Right kidney (tissue), 9 donors: ENCODE results near the gene CDC27.
"Not testable (repeated sequence)": the region's sequence is repeated elsewhere in the genome, so short reads cannot be mapped to it uniquely, and the experiment has no call there.

Experiments used
- DNase-seq: peaks from one replicate; pipeline ENCODE4 v3.0.0-alpha.2; 2016
- long read RNA-seq, 8 donors: transcript quantifications; one replicate each; lab custom pipeline, GENCODE V29; 2026

Gene CDC27, protein sequence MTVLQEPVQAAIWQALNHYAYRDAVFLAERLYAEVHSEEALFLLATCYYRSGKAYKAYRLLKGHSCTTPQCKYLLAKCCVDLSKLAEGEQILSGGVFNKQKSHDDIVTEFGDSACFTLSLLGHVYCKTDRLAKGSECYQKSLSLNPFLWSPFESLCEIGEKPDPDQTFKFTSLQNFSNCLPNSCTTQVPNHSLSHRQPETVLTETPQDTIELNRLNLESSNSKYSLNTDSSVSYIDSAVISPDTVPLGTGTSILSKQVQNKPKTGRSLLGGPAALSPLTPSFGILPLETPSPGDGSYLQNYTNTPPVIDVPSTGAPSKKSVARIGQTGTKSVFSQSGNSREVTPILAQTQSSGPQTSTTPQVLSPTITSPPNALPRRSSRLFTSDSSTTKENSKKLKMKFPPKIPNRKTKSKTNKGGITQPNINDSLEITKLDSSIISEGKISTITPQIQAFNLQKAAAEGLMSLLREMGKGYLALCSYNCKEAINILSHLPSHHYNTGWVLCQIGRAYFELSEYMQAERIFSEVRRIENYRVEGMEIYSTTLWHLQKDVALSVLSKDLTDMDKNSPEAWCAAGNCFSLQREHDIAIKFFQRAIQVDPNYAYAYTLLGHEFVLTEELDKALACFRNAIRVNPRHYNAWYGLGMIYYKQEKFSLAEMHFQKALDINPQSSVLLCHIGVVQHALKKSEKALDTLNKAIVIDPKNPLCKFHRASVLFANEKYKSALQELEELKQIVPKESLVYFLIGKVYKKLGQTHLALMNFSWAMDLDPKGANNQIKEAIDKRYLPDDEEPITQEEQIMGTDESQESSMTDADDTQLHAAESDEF
- long read RNA-seq, donor 1, full-length matches to known transcripts, result 1 of 1 reads
- long read RNA-seq, donor 1, partial matches to known transcripts, result 0 of 1 reads
- long read RNA-seq, donor 1, other reads (novel, unspliced or antisense), result 0 of 1 reads
- long read RNA-seq, donor 2, result 0 reads
- long read RNA-seq, donor 3, result 0 reads
- long read RNA-seq, donor 4, full-length matches to known transcripts, result 3 of 3 reads
- long read RNA-seq, donor 4, partial matches to known transcripts, result 0 of 3 reads
- long read RNA-seq, donor 4, other reads (novel, unspliced or antisense), result 0 of 3 reads
- long read RNA-seq, donor 5, result 0 reads
- long read RNA-seq, donor 6, result 0 reads
- long read RNA-seq, donor 7, result 0 reads
- long read RNA-seq, donor 8, full-length matches to known transcripts, result 3 of 3 reads
- long read RNA-seq, donor 8, partial matches to known transcripts, result 0 of 3 reads
- long read RNA-seq, donor 8, other reads (novel, unspliced or antisense), result 0 of 3 reads

DNA sequence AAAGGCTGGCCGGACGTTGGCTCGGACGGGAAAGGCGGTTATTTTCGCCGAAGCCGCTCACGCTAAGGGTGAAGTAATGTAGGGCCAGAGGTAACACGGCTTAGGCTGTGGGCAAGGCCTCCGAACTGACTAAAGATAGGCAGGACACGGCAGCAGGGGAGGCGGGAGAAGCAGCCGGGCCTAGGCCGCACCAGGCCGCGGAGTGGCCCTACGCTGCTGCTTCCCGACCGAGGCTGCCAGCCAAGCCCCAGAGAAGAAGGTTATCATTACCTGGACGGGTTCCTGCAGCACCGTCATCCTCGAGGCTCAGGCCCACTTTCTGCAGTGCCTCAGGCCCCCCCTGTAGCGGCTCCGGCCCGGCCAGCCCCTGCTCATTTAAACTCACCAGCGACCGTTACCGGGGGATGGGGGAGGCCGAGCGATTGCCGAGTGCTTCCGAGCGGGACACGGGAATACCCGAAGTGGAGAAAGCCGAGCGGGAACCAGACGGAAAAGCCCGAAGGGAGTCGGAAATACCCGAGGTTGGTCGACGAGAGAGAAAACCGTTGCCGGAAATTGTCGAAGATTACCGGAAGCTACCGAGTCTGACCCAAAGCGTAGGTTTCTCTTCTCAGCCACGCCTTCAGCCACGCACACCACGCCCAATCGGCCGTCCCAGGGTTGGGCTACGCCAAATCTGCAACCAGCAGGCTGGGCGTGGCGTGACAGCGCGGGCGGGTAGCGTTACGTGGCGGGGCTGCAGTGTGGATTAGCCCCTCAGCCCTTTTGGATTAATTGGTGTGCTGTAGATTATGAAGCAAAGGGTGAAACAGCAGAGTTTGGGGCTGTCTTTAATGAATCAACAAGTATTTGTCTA, at the start of gene CDC27:
TSS of gene CDC27 (minus strand) at position 420 of the 856 bp plus-strand sequence. CDS start at position 297, 123 bp downstream.
- peak; percentile 100 for DNase-seq

DNA sequence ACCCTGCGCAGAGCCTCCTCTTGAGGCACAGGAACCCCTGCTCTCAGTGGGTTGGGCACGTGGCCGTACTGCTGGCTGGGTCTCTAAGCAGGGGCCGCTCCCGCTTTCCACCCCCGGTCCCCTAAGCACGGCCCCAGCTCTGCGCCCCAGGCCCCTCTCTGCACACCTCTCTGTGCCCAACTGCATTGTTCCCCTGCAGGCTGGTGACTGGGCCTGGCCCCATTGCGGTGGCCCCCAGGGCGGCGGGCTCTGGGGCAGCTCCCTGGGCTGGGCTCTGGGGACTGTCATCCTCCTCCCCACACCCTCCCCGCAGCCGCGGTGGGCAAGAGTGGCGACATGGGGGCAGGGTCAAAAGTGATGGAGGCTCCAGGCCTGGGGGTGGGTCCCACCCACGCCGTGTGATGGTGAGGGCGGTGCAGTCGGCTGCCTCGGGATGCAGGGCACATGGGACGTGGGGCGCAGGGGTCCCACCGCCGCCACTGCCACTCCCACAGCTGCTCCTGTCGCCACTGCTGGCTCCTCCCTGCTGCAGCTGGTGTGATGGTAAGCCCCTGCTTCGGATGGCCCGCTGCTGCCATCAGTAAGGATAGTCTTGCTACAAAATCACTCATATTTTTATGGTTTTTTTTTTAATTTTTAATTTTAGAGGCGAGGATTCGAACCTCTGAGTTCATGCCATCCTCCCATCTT, 49.4 kb upstream of the CDC27 start:
- no peak for DNase-seq

DNA sequence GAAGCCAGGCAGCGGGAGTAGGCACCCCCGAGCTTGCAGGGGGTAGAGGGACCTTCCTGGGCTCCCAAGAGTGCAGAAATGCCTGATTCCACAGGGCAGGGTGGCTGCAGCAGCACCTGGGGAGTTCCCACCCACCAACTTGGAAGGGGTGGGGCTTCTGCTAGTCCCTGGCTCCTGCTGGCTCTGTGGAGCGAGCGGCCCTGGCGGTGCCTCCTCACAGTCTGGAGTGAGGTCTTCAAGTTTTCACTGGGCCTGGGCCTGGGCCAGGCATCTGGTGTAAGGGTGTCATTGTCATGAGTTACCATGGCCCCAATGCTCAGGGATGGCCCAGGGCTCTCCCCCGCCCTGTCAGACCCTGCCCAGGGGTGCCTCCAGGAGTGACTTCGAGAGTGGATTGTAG, 48.7 kb upstream of the CDC27 start:
- DNase-seq, result no peak

DNA sequence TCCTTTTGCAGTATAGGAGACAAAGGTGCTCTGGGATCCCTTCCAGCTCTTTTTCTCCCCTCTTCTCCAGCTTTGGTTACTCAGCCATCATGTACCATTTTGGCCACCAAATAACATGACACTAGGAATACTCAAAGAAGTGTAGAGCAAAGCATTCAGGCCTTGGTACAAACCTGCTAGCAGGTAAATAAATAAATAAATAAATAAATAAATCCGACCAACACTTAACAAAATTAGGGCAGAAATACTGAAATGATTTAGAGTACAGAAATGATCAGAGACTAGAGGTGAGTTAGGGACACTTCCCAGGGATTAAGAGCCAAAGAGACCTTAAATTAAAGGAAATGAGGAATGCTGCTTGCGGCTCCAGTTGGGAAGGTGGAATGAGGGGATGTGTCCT, 46.8 kb upstream of the CDC27 start:
- DNase-seq, result no peak

DNA sequence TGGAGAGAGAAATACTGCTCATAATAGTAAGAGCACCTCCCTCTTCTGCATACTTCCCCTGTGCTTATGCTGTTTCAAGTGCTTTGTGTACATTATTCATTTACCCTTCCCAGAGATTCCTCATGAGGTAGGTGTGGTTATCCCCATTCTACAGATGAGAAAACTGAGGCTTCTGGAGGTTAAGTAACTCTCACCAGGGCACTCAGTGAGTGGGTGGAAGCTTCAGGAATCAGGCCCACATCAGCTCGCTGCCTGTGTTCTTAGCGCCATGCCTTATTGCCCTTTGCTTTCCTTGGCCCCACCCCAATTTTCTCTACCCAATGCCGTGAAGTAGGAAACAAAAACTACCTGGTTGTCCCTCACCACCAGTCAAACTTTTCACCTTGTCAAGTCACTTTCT, 46.4 kb upstream of the CDC27 start:
- no peak for DNase-seq

DNA sequence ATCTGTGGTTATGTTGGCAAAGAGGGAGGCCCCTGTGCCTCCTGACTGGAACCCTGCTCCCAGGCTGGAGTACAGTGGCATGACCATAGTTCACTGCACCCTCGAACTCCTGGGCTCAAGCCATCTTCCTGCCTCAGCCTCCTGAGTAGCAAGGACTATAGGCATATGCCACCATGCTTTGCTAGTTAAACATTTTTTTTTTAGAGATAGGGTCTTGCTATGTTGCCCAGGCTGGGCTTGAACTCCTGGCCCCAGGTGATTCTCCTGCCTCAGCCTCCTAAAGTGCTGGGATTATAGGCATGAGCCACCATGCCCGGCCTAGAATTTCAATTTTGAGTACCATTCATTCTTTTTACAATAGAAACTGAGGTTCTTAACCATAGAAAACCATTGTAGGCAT, 43.4 kb upstream of the CDC27 start:
- no peak for DNase-seq

DNA sequence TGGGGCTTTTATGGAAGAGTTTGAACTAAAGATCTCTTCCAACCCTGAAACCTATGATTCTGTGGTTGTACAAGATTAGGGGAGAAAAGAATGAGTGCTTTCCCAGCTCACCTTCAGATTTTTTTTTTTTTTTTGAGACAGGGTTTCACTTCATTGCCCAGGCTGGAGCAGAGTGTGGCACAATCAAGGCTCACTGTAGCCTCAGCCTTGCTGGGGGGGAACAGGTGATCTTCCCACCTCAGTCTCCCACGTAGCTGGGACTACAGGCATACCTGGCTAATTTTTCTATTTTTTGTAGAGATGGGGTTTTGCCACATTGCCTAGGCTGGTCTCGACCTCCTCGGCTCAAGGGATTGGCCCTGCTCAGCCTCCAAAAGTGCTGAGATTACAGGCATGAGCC, 42.8 kb upstream of the CDC27 start:
- DNase-seq, result no peak

DNA sequence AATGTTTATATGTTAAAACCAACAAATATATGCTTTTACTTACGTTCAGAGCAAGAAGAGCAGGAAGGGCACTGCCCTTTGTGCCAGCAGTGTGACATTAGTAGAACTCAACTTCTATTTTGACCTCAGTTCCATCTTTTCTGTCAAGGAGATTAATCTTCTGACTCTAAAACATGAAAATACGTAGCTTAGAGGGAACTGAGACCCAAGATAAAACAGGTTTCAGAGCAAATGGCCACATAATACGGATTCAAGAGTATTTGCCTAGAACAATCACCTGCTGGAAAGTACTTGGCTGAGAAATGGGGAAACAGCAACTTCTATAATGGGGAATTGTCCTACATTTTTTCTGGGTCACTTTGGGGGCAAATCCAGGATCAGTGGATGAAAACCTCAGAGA, 42.2 kb upstream of the CDC27 start:
- DNase-seq, result no peak

DNA sequence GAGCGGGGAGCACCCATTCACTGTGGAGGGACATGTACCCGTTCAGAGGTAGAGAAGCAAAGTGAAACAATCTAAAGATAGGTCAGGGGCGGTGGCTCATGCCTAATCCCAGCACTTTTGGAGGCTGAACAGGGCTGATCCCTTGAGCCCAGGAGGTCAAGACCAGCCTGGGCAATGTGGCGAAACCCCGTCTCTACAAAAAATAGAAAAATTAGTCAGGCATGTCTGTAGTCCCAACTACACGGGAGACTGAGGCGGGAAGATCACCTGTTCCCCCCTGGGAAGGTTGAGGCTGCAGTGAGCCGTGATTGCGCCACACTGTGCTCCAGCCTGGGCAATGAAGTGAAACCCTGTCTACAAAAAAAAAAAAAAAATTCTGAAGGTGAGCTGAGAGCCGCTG, 41.8 kb upstream of the CDC27 start:
- no peak for DNase-seq

DNA sequence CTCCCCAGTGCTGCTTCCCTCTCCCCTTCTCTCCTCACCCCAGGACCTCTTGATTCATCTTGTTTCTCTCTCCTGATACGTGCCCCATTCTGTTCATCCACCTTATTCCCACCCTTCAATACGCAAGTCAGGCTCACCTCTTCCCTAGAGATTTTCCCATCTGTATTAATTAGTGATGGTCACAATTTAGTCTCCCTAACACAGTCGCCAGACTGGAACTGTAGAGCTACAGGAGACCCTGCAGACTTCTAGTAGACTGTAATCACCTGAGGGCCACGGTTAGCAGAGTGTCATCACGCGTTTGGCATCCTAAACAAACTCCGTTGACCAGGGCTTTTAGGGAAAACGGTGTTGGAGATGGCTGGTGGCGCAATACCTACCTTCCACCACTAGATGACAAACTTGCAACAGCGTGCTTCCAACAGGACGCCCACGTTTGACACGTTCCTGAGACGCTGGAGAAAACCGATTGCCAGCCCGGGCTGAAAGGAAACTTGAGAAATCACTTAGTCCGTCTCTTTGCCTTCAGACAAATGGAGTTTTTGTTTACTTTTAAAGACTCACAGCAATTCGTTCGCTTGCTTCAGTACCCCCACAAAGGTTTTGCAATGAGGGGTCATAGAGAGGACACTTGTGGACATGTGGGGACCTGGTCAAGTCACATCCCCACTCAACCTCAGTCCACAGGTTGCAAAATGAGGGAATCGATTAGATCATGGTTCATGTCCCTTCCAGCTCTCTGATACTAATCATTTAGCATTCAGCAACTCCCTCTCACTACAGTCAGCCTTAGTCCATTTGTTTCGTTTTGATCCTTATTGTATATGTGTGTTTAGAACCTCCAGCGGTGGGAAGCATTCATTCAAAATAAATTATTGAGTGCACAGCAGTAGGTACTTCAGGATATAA, 40.7 kb upstream of the CDC27 start:
- DNase-seq, result peak; percentile 61

DNA sequence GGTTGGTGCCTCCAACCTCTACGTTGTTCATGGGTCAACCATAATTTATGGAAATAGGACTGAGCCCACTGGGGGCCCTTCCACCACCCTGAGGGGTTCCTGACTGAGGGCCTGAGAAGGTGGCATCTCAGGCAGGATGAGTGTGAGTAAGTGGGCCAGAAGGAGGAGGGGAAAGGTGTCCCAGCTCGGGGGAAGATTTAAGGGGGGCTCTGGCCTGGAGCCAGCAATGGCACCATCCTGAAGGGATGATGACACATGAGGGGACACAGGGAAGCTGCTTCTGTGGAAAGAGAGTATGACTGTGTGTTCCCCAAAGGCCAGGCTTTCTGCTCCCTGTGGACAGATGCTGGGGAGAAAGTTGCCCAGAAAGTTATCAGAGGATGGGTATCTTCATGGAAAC, 38.8 kb upstream of the CDC27 start:
- no peak for DNase-seq

DNA sequence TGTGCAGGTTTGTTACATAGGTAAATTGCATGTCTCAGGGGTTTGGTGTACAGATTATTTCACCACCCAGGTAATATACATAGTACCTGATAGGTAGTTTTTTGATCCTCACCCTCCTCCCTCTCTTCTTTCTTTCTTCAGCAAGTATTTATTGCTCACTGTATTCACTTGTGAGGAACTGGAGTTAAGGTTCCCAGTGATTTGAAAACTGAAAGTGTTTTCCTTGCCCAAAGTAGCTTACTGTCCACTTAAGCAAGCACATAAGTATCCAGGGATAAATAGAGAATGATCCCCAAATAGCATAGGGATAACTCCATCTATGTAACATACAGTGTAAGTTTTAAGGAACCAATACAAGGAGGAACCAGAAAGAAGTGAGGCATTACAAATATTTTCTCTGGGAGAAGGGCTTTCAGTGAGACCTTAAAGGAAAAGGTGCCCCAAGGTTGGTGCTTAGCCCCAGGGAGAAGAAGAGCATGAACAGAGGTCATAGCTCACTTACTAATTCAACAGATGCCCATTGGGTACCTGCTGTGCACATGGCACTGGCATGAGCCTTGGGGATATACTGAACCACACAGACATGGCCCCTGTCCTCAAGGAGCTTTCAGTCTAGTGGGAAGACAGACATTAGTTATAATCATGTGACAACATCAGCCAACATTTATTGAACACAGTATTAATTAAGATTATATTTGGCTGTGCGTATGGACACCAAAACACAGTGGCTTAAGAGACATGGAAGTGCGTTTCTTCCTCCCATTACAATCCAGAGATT, 37.0 kb upstream of the CDC27 start:
- no peak for DNase-seq

DNA sequence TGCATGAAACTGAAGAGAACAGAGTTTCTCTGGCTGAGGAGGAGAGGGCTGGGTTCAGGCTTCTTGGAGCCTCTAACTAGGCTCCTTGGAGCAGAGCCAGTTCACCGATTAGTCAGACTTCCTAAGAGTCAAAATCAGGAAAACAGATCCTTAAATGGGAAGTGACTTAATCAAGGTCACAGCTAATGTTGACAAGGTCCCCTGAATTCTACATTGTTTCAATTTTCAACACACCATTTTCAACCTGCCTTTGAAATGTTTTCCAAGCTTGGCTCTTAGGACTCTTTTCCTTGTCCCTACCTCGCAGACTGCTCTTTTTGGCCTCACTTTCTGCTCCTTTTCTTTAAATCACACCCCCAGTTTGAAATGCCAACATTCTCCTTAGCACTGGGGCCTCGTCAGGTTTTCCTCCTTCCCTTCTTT, 36.4 kb upstream of the CDC27 start:
- DNase-seq, result no peak

DNA sequence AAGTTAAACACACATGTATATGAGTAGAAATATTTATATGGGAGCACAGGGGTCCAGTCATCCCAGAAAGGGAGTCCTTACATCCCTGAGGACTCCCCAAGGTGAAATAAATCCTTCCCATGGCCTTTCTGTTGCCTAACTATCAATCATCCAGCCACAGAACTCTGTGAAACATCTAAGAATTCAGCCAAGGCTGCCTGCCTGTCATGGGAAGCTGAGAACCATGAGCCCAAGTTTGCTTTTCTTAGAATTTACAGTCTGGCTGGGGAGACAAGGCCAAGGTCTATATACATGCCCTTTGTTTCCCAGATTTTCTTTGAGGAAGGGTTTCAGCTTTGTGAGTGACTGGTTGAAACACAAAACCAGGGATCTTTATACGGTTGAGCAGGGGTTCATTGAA, 35.9 kb upstream of the CDC27 start:
- DNase-seq, result no peak

DNA sequence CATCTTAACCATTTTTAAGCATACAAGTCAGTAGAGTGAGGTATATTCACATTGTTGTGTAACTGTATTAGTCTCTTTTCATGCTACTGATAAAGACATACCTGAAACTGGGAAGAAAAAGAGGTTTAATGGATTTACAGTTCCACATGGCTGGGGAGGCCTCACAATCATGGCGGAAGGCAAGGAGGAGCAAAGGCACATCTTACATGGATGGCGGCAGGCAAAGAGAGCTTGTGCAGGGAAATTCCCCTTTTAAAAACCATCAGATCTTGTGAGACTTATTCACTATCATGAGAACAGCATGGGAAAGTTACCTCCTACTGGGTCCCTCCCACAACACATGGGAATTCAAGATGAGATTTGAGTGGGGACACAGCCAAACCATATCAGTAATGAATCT, 35.0 kb upstream of the CDC27 start:
- DNase-seq, result not testable (repeated sequence)

DNA sequence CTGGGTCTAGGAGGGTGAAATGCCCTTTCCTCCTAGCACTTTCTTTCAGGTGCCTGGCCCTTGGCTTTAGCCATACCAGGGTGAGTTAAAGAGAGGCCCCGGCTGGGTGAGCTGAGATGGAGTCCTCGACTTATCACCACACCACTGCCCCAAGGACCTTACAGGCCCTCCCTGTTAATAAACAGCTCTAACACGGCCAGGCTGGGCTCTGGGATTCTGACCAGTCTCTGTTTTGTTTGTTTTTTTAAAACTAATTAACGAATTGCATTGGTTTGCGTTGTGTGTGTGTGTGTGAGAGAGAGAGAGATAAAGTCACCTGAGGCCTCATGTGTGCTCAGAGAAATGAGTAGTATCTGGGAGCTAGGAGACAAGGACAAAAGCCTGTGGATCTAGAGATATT, 34.4 kb upstream of the CDC27 start:
- DNase-seq, result no peak

DNA sequence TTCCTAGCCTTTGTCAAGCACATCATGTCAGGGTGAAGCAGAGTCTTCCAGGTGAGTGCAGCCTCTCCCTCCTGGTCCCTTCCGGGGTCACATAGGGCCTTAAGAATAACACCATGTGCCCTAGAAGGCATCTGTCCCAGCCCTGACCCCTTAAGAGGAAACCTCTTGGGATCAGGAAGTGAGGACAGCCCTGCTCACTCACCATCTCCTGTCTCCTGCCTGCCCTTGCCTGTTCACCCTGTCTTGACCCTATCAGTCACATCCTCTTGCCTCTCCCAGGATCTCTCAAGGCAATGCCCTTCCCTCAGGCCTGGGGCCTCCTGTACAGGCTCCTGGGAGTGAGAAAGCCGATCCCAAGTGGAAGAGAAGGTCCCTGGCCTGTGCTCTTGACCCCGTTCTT, 33.9 kb upstream of the CDC27 start:
- no peak for DNase-seq

DNA sequence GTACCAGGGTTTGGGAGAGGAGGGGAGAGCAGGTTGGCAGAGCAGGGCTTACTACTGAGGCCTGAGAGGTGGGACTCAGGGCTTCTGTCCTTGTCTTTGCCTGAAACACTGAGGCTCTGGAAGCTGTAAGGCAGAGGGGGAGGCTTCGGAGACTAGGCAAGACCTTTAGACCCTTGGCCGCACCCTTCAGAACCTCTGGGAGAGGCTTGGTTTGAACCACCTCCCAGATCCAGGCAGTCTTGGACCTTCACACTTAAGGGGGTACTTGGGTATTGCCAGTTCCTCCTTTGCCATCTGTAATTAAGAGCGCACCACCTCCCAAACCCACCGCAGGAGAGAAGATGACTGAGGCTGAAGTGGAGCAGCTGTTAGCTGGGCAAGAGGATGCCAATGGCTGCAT, 33.0 kb upstream of the CDC27 start:
- DNase-seq, result no peak

DNA sequence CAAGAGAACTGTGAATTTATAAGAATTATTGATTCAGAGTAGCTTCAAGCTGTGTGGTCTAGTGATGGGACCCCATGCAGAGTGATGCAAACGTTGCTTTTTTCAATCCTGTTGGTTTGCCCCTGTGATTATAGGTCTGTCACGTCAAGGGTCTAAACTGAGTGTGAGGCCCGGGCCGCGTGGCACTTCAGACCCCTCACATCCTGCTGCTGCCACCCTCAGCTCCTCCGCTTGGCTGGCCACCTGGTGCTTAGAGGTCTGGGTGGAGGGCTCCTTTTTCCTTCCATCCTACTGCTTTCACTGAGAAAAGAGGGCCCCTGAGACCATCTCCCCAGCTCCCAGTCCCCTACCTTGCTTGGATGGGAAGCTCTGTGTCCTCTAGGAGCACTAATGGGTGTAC, 32.1 kb upstream of the CDC27 start:
- no peak for DNase-seq
